Measurements from ENCODE around the gene CHST8. TPM values are rescaled to one million over a fixed set of nuclear protein-coding genes. Genes with fewer than 3 reads are reported as not detected.
"Not testable (repeated sequence)": the region's sequence is repeated elsewhere in the genome, so short reads cannot be mapped to it uniquely, and the experiment has no call there.

Gene CHST8
- total RNA-seq, 1 donor from 2014 or later: not detected

GRCh38 chr19:33638167-33639034 lies 16.6 kb downstream of the CHST8 start:
- ATAC-seq (ENCODE audit: poor library complexity): no peak
- intact Hi-C loops (cut with DNase I): no loop called here
- DNase-seq: no peak

- ATAC-seq (ENCODE audit: poor library complexity): no peak
- DNase-seq: no peak
- intact Hi-C loops (cut with DNase I): no loop called here
These were observed 17.4 kb downstream of the CHST8 start for GRCh38 chr19:33639035-33639681.

- DNase-seq: no peak
- intact Hi-C loops (cut with DNase I): no loop called here
- ATAC-seq (ENCODE audit: poor library complexity): no peak
These were observed 19.0 kb downstream of the CHST8 start for GRCh38 chr19:33640773-33641172.

GRCh38 chr19:33641261-33641660 lies 19.5 kb downstream of the CHST8 start:
- intact Hi-C loops (cut with DNase I): no loop called here
- ATAC-seq (ENCODE audit: poor library complexity) (no peak), DNase-seq (no peak)

- intact Hi-C loops (cut with DNase I): no loop called here
- DNase-seq (no peak), ATAC-seq (ENCODE audit: poor library complexity) (no peak)
These were observed 20.3 kb downstream of the CHST8 start for GRCh38 chr19:33641956-33642498.

- intact Hi-C loops (cut with DNase I): no loop called here
- ATAC-seq (ENCODE audit: poor library complexity) (no peak), DNase-seq (no peak)
These were observed 22.6 kb downstream of the CHST8 start for GRCh38 chr19:33644284-33644836.

GRCh38 chr19:33646306-33646705 lies 24.6 kb downstream of the CHST8 start:
- no peak for ATAC-seq (ENCODE audit: poor library complexity)
- no peak for DNase-seq
- intact Hi-C loops (cut with DNase I): no loop called here

- no peak for ATAC-seq (ENCODE audit: poor library complexity)
- no peak for DNase-seq
These were observed 25.4 kb downstream of the CHST8 start for GRCh38 chr19:33647146-33647545.

GRCh38 chr19:33649627-33650305 lies 28.0 kb downstream of the CHST8 start:
- intact Hi-C loops (cut with DNase I): no loop called here
- DNase-seq (no peak), ATAC-seq (ENCODE audit: poor library complexity) (no peak)

More at GRCh38 chr19:33647146-33647545, 25.4 kb downstream of the CHST8 start:
- intact Hi-C loops (cut with DNase I): no loop called here

GRCh38 chr19:33653684-33654083 lies 31.9 kb downstream of the CHST8 start:
- no peak for ATAC-seq (ENCODE audit: poor library complexity)
- intact Hi-C loops (cut with DNase I): no loop called here
- no peak for DNase-seq

- no peak for DNase-seq
- intact Hi-C loops (cut with DNase I): no loop called here
- ATAC-seq (ENCODE audit: poor library complexity): no peak
These were observed 33.2 kb downstream of the CHST8 start for GRCh38 chr19:33654840-33655508.

GRCh38 chr19:33659835-33660234 lies 38.1 kb downstream of the CHST8 start:
- DNase-seq: no peak
- intact Hi-C loops (cut with DNase I): no loop called here
- no peak for ATAC-seq (ENCODE audit: poor library complexity)

GRCh38 chr19:33660410-33661124 lies 38.8 kb downstream of the CHST8 start:
- ATAC-seq (ENCODE audit: poor library complexity) (no peak), DNase-seq (no peak)
- intact Hi-C loops (cut with DNase I): no loop called here

GRCh38 chr19:33661336-33661735 lies 39.6 kb downstream of the CHST8 start:
- no peak for ATAC-seq (ENCODE audit: poor library complexity)
- intact Hi-C loops (cut with DNase I): no loop called here
- no peak for DNase-seq

GRCh38 chr19:33662391-33663092 lies 40.8 kb downstream of the CHST8 start:
- no peak for ATAC-seq (ENCODE audit: poor library complexity)
- intact Hi-C loops (cut with DNase I): no loop called here
- DNase-seq: no peak

GRCh38 chr19:33663316-33663715 lies 41.6 kb downstream of the CHST8 start:
- intact Hi-C loops (cut with DNase I); ATAC-seq (ENCODE audit: poor library complexity); DNase-seq: not testable (repeated sequence)

- intact Hi-C loops (cut with DNase I): no loop called here
- DNase-seq (no peak), ATAC-seq (ENCODE audit: poor library complexity) (no peak)
These were observed 43.0 kb downstream of the CHST8 start for GRCh38 chr19:33664744-33665143.
